Mesendoderm (in vitro differentiated cells): ENCODE data around the gene ABCB9. TPM values are rescaled to one million over a fixed set of nuclear protein-coding genes. Genes with fewer than 3 reads are reported as not detected.
A peak's percentile ranks its signal among the peaks of the same experiment; 100 is the strongest.

Experiments used
- DNase-seq: peaks from one replicate; pipeline ENCODE4 v3.0.0; 2013
- H2AK5ac ChIP-seq: 2 replicates; pipeline ENCODE4 v1.6.1; 2013; ENCODE audit warnings: low read length, inconsistent platforms
- H2BK120ac ChIP-seq: 2 replicates; pipeline ENCODE4 v1.6.1; 2013; ENCODE audit warnings: low read depth, mild to moderate bottlenecking, low read length, moderate library complexity, mixed read lengths
- H2BK15ac ChIP-seq: replicated peaks from 2 replicates; pipeline ENCODE4 v1.6.1; 2013; ENCODE audit warnings: low read depth, mild to moderate bottlenecking, moderate library complexity
- H2BK5ac ChIP-seq: 2 replicates; pipeline ENCODE4 v1.6.1; 2013; ENCODE audit warnings: low read length, inconsistent platforms
- H3K18ac ChIP-seq: 2 replicates; pipeline ENCODE4 v1.6.1; 2013; ENCODE audit warnings: mild to moderate bottlenecking, low read length, mixed read lengths
- H3K23ac ChIP-seq: one replicate; pipeline ENCODE4 v1.6.1; 2013; ENCODE audit warnings: low read length
- H3K27ac ChIP-seq: 2 replicates; pipeline ENCODE4 v1.5.1; 2013; ENCODE audit warnings: low read depth, mild to moderate bottlenecking, inconsistent platforms, low read length, moderate library complexity
- H3K27me3 ChIP-seq: 2 replicates; pipeline ENCODE4 v1.6.1; 2013; ENCODE audit warnings: low read length, control low read depth, mild to moderate bottlenecking, inconsistent platforms; ENCODE audit not compliant: insufficient read depth, poor library complexity
- H3K36me3 ChIP-seq: 2 replicates; pipeline ENCODE4 v1.6.1; 2013; ENCODE audit warnings: low read length, inconsistent platforms; ENCODE audit not compliant: control insufficient read depth, insufficient read depth
- H3K4ac ChIP-seq: one replicate; pipeline ENCODE4 v1.6.1; 2013; ENCODE audit warnings: low read depth, mild to moderate bottlenecking, low read length, moderate library complexity
- H3K4me1 ChIP-seq: 2 replicates; pipeline ENCODE4 v1.6.1; 2013; ENCODE audit warnings: low read depth, low read length, inconsistent platforms; ENCODE audit not compliant: control insufficient read depth
- H3K4me2 ChIP-seq: 2 replicates; pipeline ENCODE4 v1.6.1; 2013; ENCODE audit warnings: low read length
- H3K4me3 ChIP-seq: 2 replicates; pipeline ENCODE4 v1.5.1; 2013; ENCODE audit warnings: mild to moderate bottlenecking, low read length
- H3K56ac ChIP-seq: one replicate; pipeline ENCODE4 v1.6.1; 2013; ENCODE audit warnings: low read length
- H3K79me1 ChIP-seq: 2 replicates; pipeline ENCODE4 v1.6.1; 2013; ENCODE audit warnings: low read length, inconsistent platforms
- H3K79me2 ChIP-seq: 2 replicates; pipeline ENCODE4 v1.6.1; 2013; ENCODE audit warnings: mild to moderate bottlenecking, low read length; ENCODE audit not compliant: control insufficient read depth, insufficient read depth
- H3K9ac ChIP-seq: 2 replicates; pipeline ENCODE4 v1.6.1; 2013; ENCODE audit warnings: low read length, inconsistent platforms
- H4K5ac ChIP-seq: one replicate; pipeline ENCODE4 v1.6.1; 2013; ENCODE audit warnings: low read length
- H4K8ac ChIP-seq: one replicate; pipeline ENCODE4 v1.6.1; 2013; ENCODE audit warnings: low read depth, mild to moderate bottlenecking, control low read depth, low read length, moderate library complexity
- WGBS: extraction: QIAGEN DNeasy Blood & Tissue Kit; methylation state at CpG from one replicate; pipeline ENCODE4 v1.1.7; 2013; ENCODE audit warnings: low lambda C conversion rate, missing lambda C conversion rate; ENCODE audit not compliant: insufficient coverage; ENCODE audit errors: extremely low coverage; 5-methylcytosine and 5-hydroxymethylcytosine counted together
- small RNA-seq: library from polyadenylated mRNA; stranded (forward); fragments of <200 nt; extraction: miRNeasy Mini kit (QIAGEN cat#:217004); gene quantifications from one replicate; pipeline ENCODE3, GENCODE V24; 2013; ENCODE audit not compliant: insufficient read depth

The ABCB9 gene

GRCh38 chr12:122884091-122884826 is 82.0 kb downstream of the ABCB9 start:
- Histone ChIP-seq H3K4ac (no peak overlapping the region), H3K27me3 (peaks cover 2% of the 10 kb centered on the region), H4K8ac (no peak overlapping the region), H3K56ac (no peak overlapping the region), H2BK15ac (no peak overlapping the region), H3K9ac (no peak overlapping the region), H3K79me1 (peaks cover 19% of the 10 kb centered on the region), H3K27ac (no peak overlapping the region), H2BK5ac (no peak overlapping the region), H3K4me3 (no peak overlapping the region), H3K79me2 (no peaks in the 10 kb centered on the region), H3K36me3 (no peaks in the 10 kb centered on the region), H2AK5ac (no peak overlapping the region), H4K5ac (no peak overlapping the region), H3K4me2 (no peak overlapping the region), H3K4me1 (peaks cover 3% of the 10 kb centered on the region), H3K23ac (no peak overlapping the region), H3K18ac (no peak overlapping the region), H2BK120ac (no peak overlapping the region)
- no peak for DNase-seq
- no CpG with 5 or more reads among the region's 6 CpGs for WGBS

GRCh38 chr12:122882908-122883558 is 83.2 kb downstream of the ABCB9 start:
- H3K4me1 ChIP-seq, result no peaks in the 10 kb centered on the region
- WGBS, result no CpG with 5 or more reads among the region's 11 CpGs

GRCh38 chr12:122880668-122881067 is 85.6 kb downstream of the ABCB9 start:
- Histone ChIP-seq H2AK5ac (no peak overlapping the region), H3K27ac (no peak overlapping the region), H3K79me2 (no peaks in the 10 kb centered on the region), H2BK15ac (no peak overlapping the region), H3K79me1 (peaks cover 9% of the 10 kb centered on the region), H4K5ac (no peak overlapping the region), H2BK5ac (no peak overlapping the region), H3K4me1 (no peaks in the 10 kb centered on the region), H3K4ac (no peak overlapping the region), H3K9ac (no peak overlapping the region), H3K56ac (peak overlapping the region; percentile 7), H2BK120ac (no peak overlapping the region), H3K4me3 (no peak overlapping the region), H3K23ac (no peak overlapping the region), H4K8ac (no peak overlapping the region), H3K36me3 (no peaks in the 10 kb centered on the region), H3K4me2 (no peak overlapping the region), H3K27me3 (peaks cover 2% of the 10 kb centered on the region), H3K18ac (no peak overlapping the region)
- no CpG with 5 or more reads among the region's 8 CpGs for WGBS
- peak; percentile 62 for DNase-seq

More at GRCh38 chr12:122882908-122883558, 83.2 kb downstream of the ABCB9 start:
- no peak overlapping the region for H2BK5ac ChIP-seq
- peaks cover 2% of the 10 kb centered on the region for H3K27me3 ChIP-seq
- H3K56ac ChIP-seq, result no peak overlapping the region
- no peak overlapping the region for H4K8ac ChIP-seq
- no peak overlapping the region for H3K4me2 ChIP-seq
- peaks cover 15% of the 10 kb centered on the region for H3K79me1 ChIP-seq
- no peak overlapping the region for H3K4ac ChIP-seq
- no peak overlapping the region for H3K27ac ChIP-seq
- H4K5ac ChIP-seq, result no peak overlapping the region
- no peak overlapping the region for H3K23ac ChIP-seq
- no peak overlapping the region for H2BK15ac ChIP-seq
- no peaks in the 10 kb centered on the region for H3K79me2 ChIP-seq
- H3K36me3 ChIP-seq, result no peaks in the 10 kb centered on the region
- H3K9ac ChIP-seq, result no peak overlapping the region
- H3K4me3 ChIP-seq, result no peak overlapping the region
- no peak overlapping the region for H2BK120ac ChIP-seq
- no peak overlapping the region for H2AK5ac ChIP-seq
- no peak for DNase-seq
- H3K18ac ChIP-seq, result no peak overlapping the region

- no peak overlapping the region for H4K8ac ChIP-seq
- H3K4me3 ChIP-seq, result no peak overlapping the region
- H3K79me2 ChIP-seq, result no peaks in the 10 kb centered on the region
- H2BK5ac ChIP-seq, result no peak overlapping the region
- WGBS, result no CpG with 5 or more reads among the region's 10 CpGs
- H3K79me1 ChIP-seq, result peaks cover 9% of the 10 kb centered on the region
- no peak overlapping the region for H3K27ac ChIP-seq
- no peak overlapping the region for H2AK5ac ChIP-seq
- H3K56ac ChIP-seq, result no peak overlapping the region
- H3K27me3 ChIP-seq, result peaks cover 3% of the 10 kb centered on the region
- H3K4me2 ChIP-seq, result no peak overlapping the region
- no peak overlapping the region for H3K23ac ChIP-seq
- H3K4me1 ChIP-seq, result no peaks in the 10 kb centered on the region
- no peak overlapping the region for H2BK15ac ChIP-seq
- H3K4ac ChIP-seq, result no peak overlapping the region
- no peak overlapping the region for H3K18ac ChIP-seq
- H4K5ac ChIP-seq, result no peak overlapping the region
- no peak for DNase-seq
- no peaks in the 10 kb centered on the region for H3K36me3 ChIP-seq
- H2BK120ac ChIP-seq, result no peak overlapping the region
- no peak overlapping the region for H3K9ac ChIP-seq
Measured at GRCh38 chr12:122880155-122880667, 86.1 kb downstream of the ABCB9 start.

Small RNA genes within 50 kb of the gene (small RNA-seq; reads per million reads assigned to genes)
- not detected for gene ARL6IP4
- not detected for gene MIR4304
